GM19193 (cell line): ENCODE data around the gene NTNG1.

Source experiments
- POLR2A ChIP-seq: IDR thresholded peaks from 4 replicates; pipeline ENCODE4 v1.6.1; 2011; ENCODE audit not compliant: insufficient read depth, insufficient read length; ENCODE audit errors: extremely low read depth

Gene NTNG1

DNA sequence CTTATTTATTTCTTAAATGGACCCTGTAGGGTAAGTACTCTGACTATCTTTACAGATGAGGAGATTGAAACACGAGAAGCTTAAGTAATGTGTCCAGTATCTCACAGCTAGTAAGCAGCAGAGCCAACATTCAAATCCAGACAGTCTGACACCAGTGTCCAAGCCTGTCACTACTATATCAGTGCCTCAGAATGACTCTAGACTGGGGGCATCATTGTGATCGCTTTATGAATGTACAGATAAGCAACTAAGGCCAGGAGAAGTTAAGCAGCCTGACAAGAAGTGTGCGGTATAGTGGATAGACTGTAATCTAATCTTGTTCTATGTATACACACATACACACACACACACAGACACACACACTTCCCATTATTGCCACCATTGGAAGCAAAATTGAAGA, 158.7 kb downstream of the NTNG1 start:
- no peak for TF ChIP-seq POLR2A

DNA sequence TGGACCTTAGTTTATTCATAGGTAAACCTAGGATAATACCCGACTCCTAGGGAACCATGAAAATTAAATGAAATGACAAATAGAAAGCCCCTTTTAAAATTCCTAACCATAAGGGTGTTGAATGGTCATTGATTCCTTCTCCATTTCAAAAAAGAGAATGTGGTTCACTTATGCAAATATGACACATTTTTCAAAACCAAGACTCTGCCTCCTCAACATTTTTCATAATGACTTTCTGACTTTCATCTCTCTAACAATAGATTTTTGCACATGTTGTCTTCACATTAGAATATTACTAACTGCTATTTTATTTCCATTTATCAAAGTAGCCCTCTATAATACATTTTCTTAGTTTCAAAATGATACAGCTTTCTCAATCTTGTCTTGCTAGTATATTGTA, 169.1 kb downstream of the NTNG1 start:
- TF ChIP-seq POLR2A: no peak

DNA sequence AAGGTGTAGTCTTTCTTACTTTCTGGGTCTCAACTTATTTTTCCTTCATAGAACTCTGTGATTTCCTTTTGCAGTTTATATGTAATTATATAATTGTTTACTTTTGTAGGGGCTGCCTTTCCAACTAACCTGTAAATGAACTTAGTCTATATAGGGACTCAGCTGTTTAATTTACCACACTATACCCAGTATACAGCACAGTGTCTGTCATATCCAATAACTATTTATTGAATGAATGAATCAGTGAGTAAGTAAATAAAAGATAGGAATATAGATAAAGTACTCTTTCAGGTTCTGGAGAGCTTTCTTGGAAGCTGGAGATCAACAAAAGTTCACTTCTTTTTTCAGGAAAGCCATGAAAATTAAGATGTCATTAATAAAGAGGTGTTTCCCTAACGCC, 174.8 kb downstream of the NTNG1 start:
- no peak for TF ChIP-seq POLR2A

DNA sequence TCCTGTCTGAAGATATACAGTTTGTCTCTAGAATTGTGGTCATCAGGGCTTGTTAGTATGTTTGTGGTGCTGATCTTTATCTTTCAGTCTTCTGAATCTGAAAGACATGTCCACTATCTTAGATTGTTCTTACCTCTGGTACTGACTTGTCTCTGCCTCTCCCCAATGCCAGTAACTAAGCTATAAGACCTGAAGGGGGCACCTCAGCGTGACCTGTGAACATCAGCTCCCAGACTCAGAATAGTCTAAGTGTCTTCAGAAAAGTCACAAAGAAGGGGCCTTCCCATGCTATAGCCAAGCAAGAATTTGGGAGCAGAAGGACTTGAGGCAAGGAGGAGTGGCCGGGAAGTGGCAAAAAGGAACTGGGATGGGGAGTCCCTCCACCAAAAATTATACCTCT, 178.1 kb downstream of the NTNG1 start:
- no peak for TF ChIP-seq POLR2A

DNA sequence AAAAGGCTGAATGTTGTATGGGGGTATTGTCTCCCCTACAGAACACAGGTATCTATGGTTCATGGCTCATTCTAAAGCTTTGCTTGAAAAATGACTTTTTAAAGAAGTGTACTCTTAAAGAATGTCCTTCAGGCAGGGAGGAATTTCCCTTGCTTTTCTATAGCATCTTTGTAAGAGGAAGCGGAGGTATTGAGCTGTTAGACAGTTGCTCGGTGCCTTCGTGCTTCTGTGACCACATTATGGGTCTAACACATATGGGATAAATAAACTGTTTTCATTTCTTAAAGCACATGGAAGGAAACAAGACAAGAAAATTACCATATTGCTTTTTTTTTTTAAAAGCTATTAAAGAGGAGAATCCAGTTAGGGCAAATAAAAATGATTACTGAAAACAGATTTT, 182.9 kb downstream of the NTNG1 start:
- TF ChIP-seq POLR2A: no peak

DNA sequence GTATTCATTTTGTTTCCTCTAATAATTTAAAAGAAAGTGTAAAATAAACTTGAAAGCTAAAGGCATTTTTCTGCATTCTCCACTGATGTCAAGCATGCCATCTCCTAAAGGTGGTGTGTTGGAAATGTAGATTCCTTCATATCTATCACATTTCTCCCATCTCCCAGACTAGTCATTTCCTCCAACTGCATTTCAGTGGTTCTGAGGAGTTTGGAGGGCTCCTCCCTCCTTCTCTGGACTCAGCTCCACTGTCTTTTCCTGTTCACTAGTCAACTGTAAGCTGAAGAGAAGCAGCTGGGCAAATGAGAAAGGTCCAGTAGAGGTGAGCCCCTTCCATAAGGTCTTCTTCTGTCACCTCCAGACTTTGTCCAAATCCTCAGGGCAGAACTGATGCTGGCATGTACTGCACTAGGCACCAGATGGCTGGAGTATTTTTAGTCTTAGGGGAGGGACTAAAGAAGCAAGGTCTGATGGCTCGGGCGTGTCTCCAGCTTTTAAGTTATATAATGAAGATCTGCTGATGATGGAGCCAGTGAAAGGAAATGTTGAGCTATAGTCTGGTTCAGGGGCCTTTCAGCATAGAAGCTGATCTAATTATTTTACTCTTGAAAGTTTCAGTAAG, 186.1 kb downstream of the NTNG1 start:
- no peak for TF ChIP-seq POLR2A

DNA sequence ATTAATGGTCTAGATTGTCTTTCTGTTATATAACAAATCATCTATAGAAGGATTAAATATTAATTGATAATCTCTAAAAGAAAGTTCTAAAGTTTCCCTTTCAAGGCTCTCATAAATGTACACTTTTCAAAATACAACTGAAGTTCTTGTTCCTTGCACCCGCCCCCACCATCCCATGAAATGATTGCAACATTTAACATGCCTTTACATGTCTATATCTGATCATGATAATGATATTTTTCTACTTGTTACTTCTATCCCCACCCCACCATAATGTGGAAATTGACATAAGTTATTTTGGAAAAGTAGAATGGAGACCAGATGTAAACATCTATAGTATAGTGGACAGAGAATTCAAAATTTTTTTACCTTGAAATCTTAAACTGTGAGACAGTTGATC, 186.6 kb downstream of the NTNG1 start:
- TF ChIP-seq POLR2A: no peak

DNA sequence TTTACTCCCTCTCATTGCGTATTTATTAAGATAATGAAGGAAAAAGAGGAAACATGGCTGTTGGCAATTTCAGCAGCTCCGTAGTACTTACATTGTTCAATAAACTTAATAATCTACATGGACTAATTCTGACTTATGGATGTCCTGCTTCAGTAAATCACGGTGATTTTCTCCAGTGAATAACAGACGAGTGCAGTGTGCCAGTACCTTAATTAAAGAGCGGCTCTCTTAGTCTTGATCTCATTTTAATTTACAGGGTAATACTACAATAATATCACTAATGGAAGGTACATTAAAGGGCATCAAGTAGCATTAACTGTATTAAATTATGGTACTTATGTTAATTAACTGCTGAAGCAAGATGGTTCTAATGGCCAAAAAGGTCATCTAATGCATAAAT, 187.2 kb downstream of the NTNG1 start:
- TF ChIP-seq POLR2A: no peak

DNA sequence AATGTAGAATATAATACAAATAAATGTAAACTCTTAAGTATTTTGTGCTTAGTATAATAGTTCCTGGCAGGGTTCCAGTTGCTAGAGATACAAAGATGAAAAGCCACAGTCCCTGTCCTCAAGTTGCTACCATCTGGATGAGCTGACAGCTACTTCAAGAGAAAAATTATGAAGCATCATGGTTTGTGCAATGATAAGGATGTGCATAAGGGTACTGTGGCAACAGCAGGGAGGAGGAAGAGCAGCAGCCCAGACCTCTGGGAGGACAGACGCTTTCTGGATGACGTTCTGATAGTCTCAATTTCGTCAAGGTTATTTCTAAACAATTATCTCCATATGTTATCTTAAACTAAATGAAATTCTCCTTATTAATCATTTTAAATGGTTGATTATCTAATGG, 198.9 kb downstream of the NTNG1 start:
- no peak for TF ChIP-seq POLR2A

DNA sequence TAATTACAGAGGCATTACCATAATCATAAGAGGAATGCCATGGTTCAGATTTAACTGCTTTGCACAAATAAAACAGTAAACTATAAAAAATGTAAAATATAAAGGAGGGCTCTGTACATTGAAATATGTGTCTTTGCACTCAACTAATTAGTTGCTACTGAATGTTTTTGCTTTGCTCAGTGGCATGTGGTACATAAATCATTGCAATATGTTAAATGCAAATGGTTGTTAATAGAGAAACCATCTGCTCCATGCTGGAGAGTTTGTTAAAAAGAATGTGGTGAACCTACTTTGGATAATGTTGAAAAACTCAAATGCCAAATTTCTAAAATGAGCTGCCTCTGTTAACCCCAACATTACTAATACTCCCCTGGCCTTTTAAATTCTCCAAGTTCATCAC, 201.5 kb downstream of the NTNG1 start:
- TF ChIP-seq POLR2A: no peak

DNA sequence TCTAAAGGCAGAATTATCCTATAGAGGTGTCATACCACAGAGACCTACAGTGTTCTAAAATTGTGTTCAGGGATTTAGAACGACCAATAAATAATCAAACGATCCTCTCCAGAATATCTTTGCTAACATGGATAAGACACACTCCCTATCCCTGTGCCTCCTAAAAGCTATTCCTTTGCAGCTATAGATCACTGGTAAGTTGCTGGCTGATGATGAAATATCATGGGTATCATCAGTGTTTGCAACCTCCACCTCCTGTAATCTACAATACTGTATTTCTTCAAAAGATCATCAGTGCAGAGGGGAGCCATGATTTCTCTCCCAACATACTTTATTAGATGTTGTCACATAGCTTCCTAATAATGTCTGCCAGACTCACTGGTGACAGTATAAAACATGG, 201.9 kb downstream of the NTNG1 start:
- no peak for TF ChIP-seq POLR2A

DNA sequence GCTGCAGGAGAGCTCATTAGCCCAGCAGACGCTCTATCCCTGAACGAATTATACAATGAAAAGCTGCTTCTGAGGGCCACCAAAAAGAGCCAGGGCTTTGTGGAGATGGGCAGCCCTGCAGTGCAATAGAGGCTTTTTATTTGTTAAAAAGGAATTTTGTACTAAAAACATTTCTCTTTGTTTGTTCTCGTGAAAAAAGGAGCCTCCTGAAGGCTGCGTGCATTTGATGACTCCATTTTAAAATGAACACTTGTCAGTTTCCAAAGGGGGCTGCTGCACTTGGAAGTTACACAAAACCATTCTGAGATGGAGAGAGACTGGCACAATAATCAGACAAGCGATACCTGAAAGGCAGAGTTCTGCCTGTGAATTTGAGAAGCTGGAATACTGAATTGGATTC, 202.8 kb downstream of the NTNG1 start:
- no peak for TF ChIP-seq POLR2A

DNA sequence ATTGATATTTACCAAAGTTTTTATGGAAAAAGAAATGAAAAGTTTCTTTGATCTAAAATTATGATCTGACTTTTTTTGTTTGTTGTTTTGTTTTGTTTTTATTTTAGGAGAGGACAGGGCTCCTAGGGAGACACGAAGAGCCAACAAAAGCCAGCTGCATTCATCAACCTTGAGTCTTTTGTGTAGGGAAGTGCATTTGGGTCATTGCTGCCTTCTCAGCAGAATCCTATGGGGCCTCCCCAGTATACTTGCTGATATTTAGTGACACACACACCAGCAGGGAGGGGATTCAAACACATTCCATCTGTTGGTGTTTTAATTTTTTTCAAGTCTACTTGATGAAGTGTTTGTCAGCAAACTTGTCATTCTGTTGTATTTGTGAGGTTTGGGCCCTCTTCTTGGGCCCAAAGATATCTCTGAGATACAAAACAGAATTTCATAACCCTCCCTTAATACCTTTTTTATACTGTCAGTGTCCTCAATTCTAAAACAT, 203.5 kb downstream of the NTNG1 start:
- TF ChIP-seq POLR2A: no peak

DNA sequence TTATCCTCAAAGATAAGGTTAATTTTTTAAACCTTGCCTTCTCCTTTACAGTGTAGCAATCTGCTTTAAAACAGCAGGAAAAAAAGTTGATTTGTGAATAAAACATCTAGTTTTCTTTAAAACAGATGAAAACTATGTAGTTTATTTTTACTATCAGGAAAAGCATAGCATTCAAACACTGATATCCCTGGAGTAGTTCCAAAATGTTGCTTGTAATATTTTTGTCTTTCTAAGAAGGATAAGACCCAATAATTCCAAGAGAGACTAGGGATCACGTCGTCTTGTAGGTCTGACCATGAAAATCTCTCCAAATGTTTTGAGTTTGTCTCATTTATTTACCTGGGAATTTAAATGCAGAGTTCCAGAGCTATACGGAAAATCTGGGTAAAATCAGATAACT, 204.0 kb downstream of the NTNG1 start:
- no peak for TF ChIP-seq POLR2A

DNA sequence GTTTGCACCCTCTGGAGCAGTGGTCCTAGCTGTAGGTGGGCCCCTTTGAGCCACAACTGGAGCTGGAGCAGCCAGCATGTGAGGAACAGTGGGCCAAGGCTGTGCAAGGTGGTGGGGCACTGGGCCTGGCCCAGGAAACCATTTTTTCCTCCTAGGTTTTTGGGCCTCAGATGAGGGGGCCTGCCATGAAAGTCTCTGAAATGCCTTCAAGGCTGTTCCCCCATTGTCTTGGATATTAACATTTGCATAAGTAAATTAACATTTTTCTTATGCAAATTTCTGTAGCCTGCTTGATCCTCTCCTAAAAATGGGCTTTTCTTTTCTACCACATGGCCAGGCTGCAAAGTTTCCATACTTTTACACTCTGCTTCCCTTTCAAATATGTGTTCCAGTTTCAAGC, 212.0 kb downstream of the NTNG1 start:
- no peak for TF ChIP-seq POLR2A

DNA sequence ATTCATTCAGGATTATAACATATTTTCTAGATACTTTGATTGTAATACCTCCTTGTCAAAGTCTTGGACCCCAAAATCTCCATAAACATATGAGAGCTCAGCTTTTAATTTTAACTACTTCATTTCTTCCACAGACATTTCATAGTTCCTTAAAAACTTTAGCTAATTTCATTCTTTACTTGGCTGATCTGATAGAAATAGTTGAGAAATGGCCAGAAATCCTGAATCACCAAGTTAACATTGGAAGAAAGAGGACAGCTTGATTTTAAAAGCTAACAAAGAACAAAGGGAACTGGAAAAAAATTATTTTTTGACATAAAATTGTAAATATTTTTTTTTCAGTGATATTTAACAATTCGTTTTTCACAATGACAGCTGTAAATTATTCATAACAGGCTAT, 216.5 kb downstream of the NTNG1 start:
- no peak for TF ChIP-seq POLR2A
